HEK293 (cell line): ENCODE data around the gene NYNRIN.

Experiments
- CTCF ChIP-seq: fragments of 450-650 bp; formaldehyde crosslinking; IDR thresholded peaks from 2 replicates; pipeline ENCODE4 v1.5.1; 2016; ENCODE audit warnings: missing biosample characterization, missing genetic modification characterization
- KLF16 ChIP-seq: fragments of 450-650 bp; formaldehyde crosslinking; IDR thresholded peaks from 2 replicates; pipeline ENCODE4 v1.5.1; 2017; ENCODE audit warnings: missing biosample characterization, missing genetic modification characterization
- REST ChIP-seq: fragments of 450-650 bp; formaldehyde crosslinking; IDR thresholded peaks from 2 replicates; pipeline ENCODE4 v1.5.1; 2016; ENCODE audit warnings: missing biosample characterization, missing genetic modification characterization
- ZBTB1 ChIP-seq: fragments of 450-650 bp; formaldehyde crosslinking; IDR thresholded peaks from 2 replicates; pipeline ENCODE4 v1.5.1; 2016; ENCODE audit warnings: missing biosample characterization, missing genetic modification characterization
- ZFP41 ChIP-seq: fragments of 450-650 bp; formaldehyde crosslinking; IDR thresholded peaks from 2 replicates; pipeline ENCODE4 v1.5.1; 2016; ENCODE audit warnings: missing biosample characterization, missing genetic modification characterization, borderline replicate concordance
- ZNF16 ChIP-seq: fragments of 450-650 bp; formaldehyde crosslinking; IDR thresholded peaks from 2 replicates; pipeline ENCODE4 v1.5.1; 2016; ENCODE audit warnings: low read depth, missing biosample characterization, missing genetic modification characterization
- ZNF174 ChIP-seq: fragments of 450-650 bp; formaldehyde crosslinking; IDR thresholded peaks from 2 replicates; pipeline ENCODE4 v1.5.0; 2017; ENCODE audit warnings: missing biosample characterization, mild to moderate bottlenecking, missing genetic modification characterization
- ZNF274 ChIP-seq, 2 experiments: fragments of 200-500 bp in 1 of 2; fragments of 450-650 bp in 1 of 2; sonication (Bioruptor generic) in 1 of 2; formaldehyde crosslinking in 1 of 2; IDR thresholded peaks; 2 replicates each; pipeline versions ENCODE4 v1.5.1 to v1.6.1; 2014 to 2016; ENCODE audit warnings: borderline replicate concordance in 1 of 2, inconsistent platforms in 1 of 2, low read length in 1 of 2, missing biosample characterization in 1 of 2, missing genetic modification characterization in 1 of 2
- ZNF350 ChIP-seq: fragments of 450-650 bp; formaldehyde crosslinking; IDR thresholded peaks from 2 replicates; pipeline ENCODE4 v1.5.0; 2017; ENCODE audit warnings: missing biosample characterization, mild to moderate bottlenecking, missing genetic modification characterization
- ZNF521 ChIP-seq: fragments of 450-650 bp; formaldehyde crosslinking; IDR thresholded peaks from 2 replicates; pipeline ENCODE4 v1.5.1; 2017; ENCODE audit warnings: missing biosample characterization, mild to moderate bottlenecking, missing genetic modification characterization
- ZNF792 ChIP-seq: fragments of 450-650 bp; formaldehyde crosslinking; IDR thresholded peaks from 2 replicates; pipeline ENCODE4 v1.5.1; 2016; ENCODE audit warnings: missing biosample characterization, missing genetic modification characterization
- TF ChIP-seq, protein P1 (sequence below): fragments of 450-650 bp; formaldehyde crosslinking; IDR thresholded peaks from 2 replicates; pipeline ENCODE4 v1.5.1; 2016; ENCODE audit warnings: missing biosample characterization, missing genetic modification characterization, low read depth
- TF ChIP-seq, protein P2 (sequence below): fragments of 450-650 bp; formaldehyde crosslinking; IDR thresholded peaks from 2 replicates; pipeline ENCODE4 v1.5.1; 2016; ENCODE audit warnings: missing biosample characterization, missing genetic modification characterization

DNA sequence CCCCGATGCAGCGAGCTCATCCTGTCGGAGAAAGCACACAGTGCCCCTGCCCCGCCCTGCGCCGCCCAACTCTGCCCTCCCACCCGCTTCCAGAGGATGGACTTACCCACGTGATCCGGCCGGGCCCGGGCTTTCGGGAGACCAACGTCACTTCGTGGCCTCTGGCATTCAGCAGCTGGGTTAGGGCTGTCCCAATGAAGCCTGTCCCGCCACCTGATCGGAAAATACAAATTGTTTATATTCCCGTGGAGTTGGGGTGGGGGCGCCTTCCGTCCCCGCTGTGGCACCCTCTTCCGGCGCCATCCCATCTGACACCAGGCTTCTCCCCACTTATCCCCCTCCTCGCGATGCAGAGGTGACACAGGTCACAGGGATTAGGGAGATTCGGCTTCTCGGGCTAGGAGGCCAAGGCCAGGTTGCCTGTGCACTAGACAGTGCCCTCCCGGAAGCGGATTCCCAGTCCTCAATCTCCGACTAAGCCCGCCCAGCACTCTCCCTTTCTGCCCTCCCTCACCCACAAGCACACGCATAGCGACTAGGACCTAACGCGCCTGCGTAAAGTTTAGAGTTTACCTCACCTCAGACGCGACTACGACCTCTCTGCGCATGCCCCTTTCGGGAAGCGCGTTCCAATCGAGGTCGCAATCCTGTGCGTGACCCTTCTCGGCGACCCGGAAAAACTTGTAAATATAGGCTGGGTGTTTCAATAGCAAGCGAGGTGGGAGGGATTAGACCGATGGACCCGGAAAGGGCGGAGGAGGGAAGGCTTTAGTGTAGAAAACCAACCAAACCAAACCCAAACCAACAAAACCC lies 43.6 kb downstream of the NYNRIN start, which contains the start of gene SDR39U1:
- no peak for TF ChIP-seq ZNF174 (tag by site-specific recombination)
- 0 out of 2 replicates have a peak, but pooled peaks have one; percentile 36 for TF ChIP-seq CTCF (tag by site-specific recombination)
- TF ChIP-seq ZNF274 (IDR thresholded peaks at IDR 0.05; ENCODE audit: low read length) = no peak
- no peak for TF ChIP-seq ZNF274 (tag by site-specific recombination; IDR thresholded peaks at IDR 0.05; ENCODE audit: borderline replicate concordance)
- no peak for TF ChIP-seq ZNF350 (tag by site-specific recombination)
- TF ChIP-seq, protein P1, sequence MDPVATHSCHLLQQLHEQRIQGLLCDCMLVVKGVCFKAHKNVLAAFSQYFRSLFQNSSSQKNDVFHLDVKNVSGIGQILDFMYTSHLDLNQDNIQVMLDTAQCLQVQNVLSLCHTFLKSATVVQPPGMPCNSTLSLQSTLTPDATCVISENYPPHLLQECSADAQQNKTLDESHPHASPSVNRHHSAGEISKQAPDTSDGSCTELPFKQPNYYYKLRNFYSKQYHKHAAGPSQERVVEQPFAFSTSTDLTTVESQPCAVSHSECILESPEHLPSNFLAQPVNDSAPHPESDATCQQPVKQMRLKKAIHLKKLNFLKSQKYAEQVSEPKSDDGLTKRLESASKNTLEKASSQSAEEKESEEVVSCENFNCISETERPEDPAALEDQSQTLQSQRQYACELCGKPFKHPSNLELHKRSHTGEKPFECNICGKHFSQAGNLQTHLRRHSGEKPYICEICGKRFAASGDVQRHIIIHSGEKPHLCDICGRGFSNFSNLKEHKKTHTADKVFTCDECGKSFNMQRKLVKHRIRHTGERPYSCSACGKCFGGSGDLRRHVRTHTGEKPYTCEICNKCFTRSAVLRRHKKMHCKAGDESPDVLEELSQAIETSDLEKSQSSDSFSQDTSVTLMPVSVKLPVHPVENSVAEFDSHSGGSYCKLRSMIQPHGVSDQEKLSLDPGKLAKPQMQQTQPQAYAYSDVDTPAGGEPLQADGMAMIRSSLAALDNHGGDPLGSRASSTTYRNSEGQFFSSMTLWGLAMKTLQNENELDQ (tag by site-specific recombination) = no peak
- no peak for TF ChIP-seq ZNF792
- TF ChIP-seq ZBTB1 (tag by site-specific recombination) = 0 out of 2 replicates have a peak, but pooled peaks have one; percentile 30
- no peak for TF ChIP-seq ZNF521
- TF ChIP-seq, protein P2, sequence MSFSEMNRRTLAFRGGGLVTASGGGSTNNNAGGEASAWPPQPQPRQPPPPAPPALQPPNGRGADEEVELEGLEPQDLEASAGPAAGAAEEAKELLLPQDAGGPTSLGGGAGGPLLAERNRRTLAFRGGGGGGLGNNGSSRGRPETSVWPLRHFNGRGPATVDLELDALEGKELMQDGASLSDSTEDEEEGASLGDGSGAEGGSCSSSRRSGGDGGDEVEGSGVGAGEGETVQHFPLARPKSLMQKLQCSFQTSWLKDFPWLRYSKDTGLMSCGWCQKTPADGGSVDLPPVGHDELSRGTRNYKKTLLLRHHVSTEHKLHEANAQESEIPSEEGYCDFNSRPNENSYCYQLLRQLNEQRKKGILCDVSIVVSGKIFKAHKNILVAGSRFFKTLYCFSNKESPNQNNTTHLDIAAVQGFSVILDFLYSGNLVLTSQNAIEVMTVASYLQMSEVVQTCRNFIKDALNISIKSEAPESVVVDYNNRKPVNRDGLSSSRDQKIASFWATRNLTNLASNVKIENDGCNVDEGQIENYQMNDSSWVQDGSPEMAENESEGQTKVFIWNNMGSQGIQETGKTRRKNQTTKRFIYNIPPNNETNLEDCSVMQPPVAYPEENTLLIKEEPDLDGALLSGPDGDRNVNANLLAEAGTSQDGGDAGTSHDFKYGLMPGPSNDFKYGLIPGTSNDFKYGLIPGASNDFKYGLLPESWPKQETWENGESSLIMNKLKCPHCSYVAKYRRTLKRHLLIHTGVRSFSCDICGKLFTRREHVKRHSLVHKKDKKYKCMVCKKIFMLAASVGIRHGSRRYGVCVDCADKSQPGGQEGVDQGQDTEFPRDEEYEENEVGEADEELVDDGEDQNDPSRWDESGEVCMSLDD (tag by site-specific recombination) = peak; percentile 52; the same call in 1 of the 2 replicates
- no peak for TF ChIP-seq ZNF16 (tag by site-specific recombination)
- peak; percentile 38; the same call in 1 of the 2 replicates for TF ChIP-seq KLF16
- TF ChIP-seq ZFP41 = no peak
- no peak for TF ChIP-seq REST
